ENCODE measurements around the gene NAGPA. TPM values are rescaled to one million over a fixed set of nuclear protein-coding genes. Genes with fewer than 3 reads are reported as not detected.

Gene NAGPA
- total and polyA plus RNA-seq, 10 of the 15 experiments (the other 5 are each of a cell fraction or from before 2014, with no cell fraction given), result 0.03 to 11.6 (median 6.6) TPM

DNA sequence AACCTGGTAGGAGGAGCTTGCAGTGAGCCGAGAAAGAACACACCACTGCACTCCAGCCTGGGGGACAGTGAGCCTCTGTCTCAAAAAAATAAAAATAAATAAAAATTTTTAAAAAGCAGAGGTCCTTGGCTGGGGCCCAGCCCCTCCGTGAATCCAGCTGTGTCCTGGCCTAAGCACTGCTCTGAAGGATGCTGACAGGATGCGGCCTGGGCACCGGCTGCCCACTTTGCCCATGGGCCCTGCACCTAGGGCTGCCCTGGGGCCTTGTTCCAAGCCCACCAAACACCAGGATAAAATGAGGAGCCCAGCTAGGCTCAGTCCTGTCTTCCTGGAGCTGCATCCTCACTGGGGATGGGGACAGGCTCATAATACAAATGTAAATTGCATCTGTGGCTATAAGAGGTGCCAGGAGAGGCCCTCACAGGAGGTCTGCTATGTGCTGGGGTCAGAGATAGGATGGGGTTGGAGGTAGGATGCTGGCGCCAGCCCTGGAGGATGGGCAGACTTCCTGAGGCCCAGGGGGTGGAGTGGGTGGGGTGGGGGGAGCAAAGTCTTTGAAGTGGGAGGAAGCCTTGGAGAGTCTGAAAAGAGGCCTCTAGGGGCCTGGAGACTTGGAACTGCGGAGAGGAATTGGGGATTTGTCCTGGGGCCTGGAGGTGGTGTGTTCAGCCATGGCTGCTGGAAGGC, 25.8 kb upstream of the NAGPA start:
- no peak overlapping the region for H2AFZ ChIP-seq (ENCODE audit: control insufficient read depth, low read depth, low read length)
- H3K4me1 ChIP-seq (ENCODE audit: control insufficient read depth, insufficient read depth, low read length), result peaks cover 12% of the 10 kb centered on the region
- TF ChIP-seq SMC3 (IDR thresholded peaks at IDR 0.05; ENCODE audit: borderline replicate concordance, low read length) (no peak), CREB1 (IDR thresholded peaks at IDR 0.05; ENCODE audit: low read depth) (no peak)
- H3K9ac ChIP-seq (ENCODE audit: control insufficient read depth, insufficient read depth, low read length), result no peak overlapping the region
- SMC1A ChIA-PET (ENCODE audit: uncharacterized antibody, unreplicated experiment), result no interaction called here
- DNase-seq (ENCODE audit: low read depth, low spot score) (no peak), FAIRE-seq (no peak), ATAC-seq (no peak)
- no peak overlapping the region for H3K4me3 ChIP-seq
- intact Hi-C loops (cut with micrococcal nuclease; ENCODE audit: unreplicated experiment) (loop anchor here (10.0 kb wide), 1 partner anchor 85 kb away; no protein-coding TSS in a partner anchor), in situ Hi-C loops (cut with MboI) (no loop called here)
- RAD21 ChIA-PET (ENCODE audit: unreplicated experiment), result no interaction called here
- H4K20me1 ChIP-seq (ENCODE audit: control insufficient read depth, insufficient read depth), result no peaks in the 10 kb centered on the region
- H3K79me2 ChIP-seq (ENCODE audit: control insufficient read depth, insufficient read depth, low read length), result no peaks in the 10 kb centered on the region
- no peak overlapping the region for H3K4me2 ChIP-seq (ENCODE audit: control insufficient read depth, insufficient read depth)
- no peaks in the 10 kb centered on the region; a peak in 1 of 4 replicates for H3K27me3 ChIP-seq (replicated peaks in 1 of 2; ENCODE audit: control insufficient read depth in 2 of 2, insufficient read depth in 2 of 2, low read length in 1 of 2)
- CTCF ChIA-PET, result no interaction called here
- H3K9me3 ChIP-seq (replicated peaks; ENCODE audit: control insufficient read depth, insufficient read depth, low read length), result no peaks in the 10 kb centered on the region
- no peaks in the 10 kb centered on the region for H3K36me3 ChIP-seq (ENCODE audit: control insufficient read depth in 2 of 2, insufficient read depth in 2 of 2, low read length in 1 of 2)
- POLR2A ChIA-PET, result no interaction called here
- H3K27ac ChIP-seq (ENCODE audit: control insufficient read depth, insufficient read depth), result no peak overlapping the region
- 58% methylated on average over 6 of the region's 6 CpGs for WGBS (ENCODE audit: insufficient coverage, insufficient replicate concordance, low lambda C conversion rate, missing lambda C conversion rate)
- no TSS peak for BruUV-seq (replicated peaks)

DNA sequence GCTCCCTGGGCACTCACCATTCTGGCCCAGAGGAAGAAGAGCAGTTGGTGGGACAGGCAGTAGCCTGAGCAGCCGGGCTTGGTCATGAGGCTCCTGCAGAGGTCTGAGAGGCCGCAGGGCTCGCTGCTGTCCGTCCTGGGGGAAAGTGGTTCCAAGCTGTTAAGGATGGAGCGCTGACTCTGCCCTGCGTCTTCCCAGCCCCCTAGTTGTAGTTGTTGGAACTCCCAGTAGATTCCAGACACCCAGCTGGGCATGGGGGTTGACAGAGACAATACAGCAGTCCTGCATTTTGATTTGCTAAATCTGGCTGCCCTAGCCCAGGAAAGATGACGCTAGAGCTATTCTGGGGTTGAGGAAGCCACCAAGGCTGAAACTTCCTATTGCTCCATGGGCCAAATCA, 24.7 kb upstream of the NAGPA start:
- Histone ChIP-seq H3K4me1 (ENCODE audit: control insufficient read depth, insufficient read depth, low read length) (peaks cover 12% of the 10 kb centered on the region), H3K36me3 (ENCODE audit: control insufficient read depth in 2 of 2, insufficient read depth in 2 of 2, low read length in 1 of 2) (no peaks in the 10 kb centered on the region), H2AFZ (ENCODE audit: control insufficient read depth, low read depth, low read length) (no peak overlapping the region), H4K20me1 (ENCODE audit: control insufficient read depth, insufficient read depth) (no peaks in the 10 kb centered on the region), H3K79me2 (ENCODE audit: control insufficient read depth, insufficient read depth, low read length) (no peaks in the 10 kb centered on the region), H3K27ac (ENCODE audit: control insufficient read depth, insufficient read depth) (no peak overlapping the region), H3K9ac (ENCODE audit: control insufficient read depth, insufficient read depth, low read length) (no peak overlapping the region), H3K9me3 (replicated peaks; ENCODE audit: control insufficient read depth, insufficient read depth, low read length) (no peaks in the 10 kb centered on the region), H3K27me3 (replicated peaks in 1 of 2; ENCODE audit: control insufficient read depth in 2 of 2, insufficient read depth in 2 of 2, low read length in 1 of 2) (no peaks in the 10 kb centered on the region; a peak in 1 of 4 replicates), H3K4me2 (ENCODE audit: control insufficient read depth, insufficient read depth) (no peak overlapping the region), H3K4me3 (no peak overlapping the region)
- no peak for TF ChIP-seq YY1 (IDR thresholded peaks at IDR 0.05; ENCODE audit: low read depth, low read length)
- no peak for TF ChIP-seq BCL11A (IDR thresholded peaks at IDR 0.05; ENCODE audit: low read depth, low read length)
- TF ChIP-seq, protein P1, sequence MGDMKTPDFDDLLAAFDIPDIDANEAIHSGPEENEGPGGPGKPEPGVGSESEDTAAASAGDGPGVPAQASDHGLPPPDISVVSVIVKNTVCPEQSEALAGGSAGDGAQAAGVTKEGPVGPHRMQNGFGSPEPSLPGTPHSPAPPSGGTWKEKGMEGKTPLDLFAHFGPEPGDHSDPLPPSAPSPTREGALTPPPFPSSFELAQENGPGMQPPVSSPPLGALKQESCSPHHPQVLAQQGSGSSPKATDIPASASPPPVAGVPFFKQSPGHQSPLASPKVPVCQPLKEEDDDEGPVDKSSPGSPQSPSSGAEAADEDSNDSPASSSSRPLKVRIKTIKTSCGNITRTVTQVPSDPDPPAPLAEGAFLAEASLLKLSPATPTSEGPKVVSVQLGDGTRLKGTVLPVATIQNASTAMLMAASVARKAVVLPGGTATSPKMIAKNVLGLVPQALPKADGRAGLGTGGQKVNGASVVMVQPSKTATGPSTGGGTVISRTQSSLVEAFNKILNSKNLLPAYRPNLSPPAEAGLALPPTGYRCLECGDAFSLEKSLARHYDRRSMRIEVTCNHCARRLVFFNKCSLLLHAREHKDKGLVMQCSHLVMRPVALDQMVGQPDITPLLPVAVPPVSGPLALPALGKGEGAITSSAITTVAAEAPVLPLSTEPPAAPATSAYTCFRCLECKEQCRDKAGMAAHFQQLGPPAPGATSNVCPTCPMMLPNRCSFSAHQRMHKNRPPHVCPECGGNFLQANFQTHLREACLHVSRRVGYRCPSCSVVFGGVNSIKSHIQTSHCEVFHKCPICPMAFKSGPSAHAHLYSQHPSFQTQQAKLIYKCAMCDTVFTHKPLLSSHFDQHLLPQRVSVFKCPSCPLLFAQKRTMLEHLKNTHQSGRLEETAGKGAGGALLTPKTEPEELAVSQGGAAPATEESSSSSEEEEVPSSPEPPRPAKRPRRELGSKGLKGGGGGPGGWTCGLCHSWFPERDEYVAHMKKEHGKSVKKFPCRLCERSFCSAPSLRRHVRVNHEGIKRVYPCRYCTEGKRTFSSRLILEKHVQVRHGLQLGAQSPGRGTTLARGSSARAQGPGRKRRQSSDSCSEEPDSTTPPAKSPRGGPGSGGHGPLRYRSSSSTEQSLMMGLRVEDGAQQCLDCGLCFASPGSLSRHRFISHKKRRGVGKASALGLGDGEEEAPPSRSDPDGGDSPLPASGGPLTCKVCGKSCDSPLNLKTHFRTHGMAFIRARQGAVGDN (IDR thresholded peaks at IDR 0.05), result no peak
- no peak for TF ChIP-seq CHD1 (IDR thresholded peaks at IDR 0.05; ENCODE audit: low read depth, low read length)
- TF ChIP-seq, protein P2, sequence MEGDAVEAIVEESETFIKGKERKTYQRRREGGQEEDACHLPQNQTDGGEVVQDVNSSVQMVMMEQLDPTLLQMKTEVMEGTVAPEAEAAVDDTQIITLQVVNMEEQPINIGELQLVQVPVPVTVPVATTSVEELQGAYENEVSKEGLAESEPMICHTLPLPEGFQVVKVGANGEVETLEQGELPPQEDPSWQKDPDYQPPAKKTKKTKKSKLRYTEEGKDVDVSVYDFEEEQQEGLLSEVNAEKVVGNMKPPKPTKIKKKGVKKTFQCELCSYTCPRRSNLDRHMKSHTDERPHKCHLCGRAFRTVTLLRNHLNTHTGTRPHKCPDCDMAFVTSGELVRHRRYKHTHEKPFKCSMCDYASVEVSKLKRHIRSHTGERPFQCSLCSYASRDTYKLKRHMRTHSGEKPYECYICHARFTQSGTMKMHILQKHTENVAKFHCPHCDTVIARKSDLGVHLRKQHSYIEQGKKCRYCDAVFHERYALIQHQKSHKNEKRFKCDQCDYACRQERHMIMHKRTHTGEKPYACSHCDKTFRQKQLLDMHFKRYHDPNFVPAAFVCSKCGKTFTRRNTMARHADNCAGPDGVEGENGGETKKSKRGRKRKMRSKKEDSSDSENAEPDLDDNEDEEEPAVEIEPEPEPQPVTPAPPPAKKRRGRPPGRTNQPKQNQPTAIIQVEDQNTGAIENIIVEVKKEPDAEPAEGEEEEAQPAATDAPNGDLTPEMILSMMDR (IDR thresholded peaks at IDR 0.05 in 2 of 3, conservative IDR thresholded peaks at IDR 0.05 in 1 of 3; ENCODE audit: control insufficient read depth in 2 of 3, extremely low read depth in 1 of 3, insufficient read depth in 1 of 3, low read depth in 3 of 3, low read length in 3 of 3), result 0 out of 6 replicates have a peak, but pooled peaks of 1 of the 3 experiments have one; percentile 12
- RAD21 ChIA-PET (ENCODE audit: unreplicated experiment), result no interaction called here
- SMC1A ChIA-PET (ENCODE audit: uncharacterized antibody, unreplicated experiment), result interaction anchor here (1.0 kb wide), 1 partner anchor 557 kb away, joined by 3 read pairs; no protein-coding TSS in a partner anchor
- intact Hi-C loops (cut with micrococcal nuclease; ENCODE audit: unreplicated experiment) (no loop called here), in situ Hi-C loops (cut with MboI) (no loop called here)
- BruUV-seq (replicated peaks), result no TSS peak
- CTCF ChIA-PET, result no interaction called here
- POLR2A ChIA-PET, result no interaction called here
- WGBS (ENCODE audit: insufficient coverage, insufficient replicate concordance, low lambda C conversion rate, missing lambda C conversion rate), result 68% methylated on average over 7 of the region's 7 CpGs
- FAIRE-seq, result no peak
- no peak for ATAC-seq
- no peak for DNase-seq (ENCODE audit: low read depth, low spot score)

Measured in GM12878 (cell line).